HG03066 (cell line): ENCODE measurements around the gene INPP4B.

Experiments
- ATAC-seq: cut with Tn5 transposase; IDR thresholded peaks from one replicate; pipeline ENCODE4 v1.9.1; 2021; ENCODE audit warnings: low read depth; ENCODE audit not compliant: unreplicated experiment

Gene INPP4B

GRCh38 chr4:142126890-142127497 lies 719.1 kb downstream of the INPP4B start:
- peak; percentile 66 for ATAC-seq

DNA sequence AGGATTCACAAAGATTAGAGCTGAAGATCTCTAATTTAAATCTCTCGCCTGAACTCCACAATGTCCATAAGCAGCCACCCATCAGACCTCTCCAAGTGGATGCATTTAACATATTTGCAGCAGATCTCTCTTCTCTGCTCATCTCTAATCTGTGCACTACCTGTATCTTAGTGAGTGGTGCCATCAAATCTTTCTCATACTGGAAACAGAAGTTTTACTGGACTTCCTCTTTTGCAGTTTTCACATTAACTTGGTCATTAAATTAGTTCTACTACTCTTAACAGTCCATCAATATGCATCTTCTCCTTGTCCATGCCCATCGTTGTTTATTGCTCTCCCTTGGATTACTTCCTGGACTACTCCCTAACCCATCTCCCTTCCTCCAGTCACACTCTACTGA lies 721.2 kb downstream of the INPP4B start:
- no peak for ATAC-seq

GRCh38 chr4:142121448-142122350 lies 724.4 kb downstream of the INPP4B start:
- no peak for ATAC-seq

DNA sequence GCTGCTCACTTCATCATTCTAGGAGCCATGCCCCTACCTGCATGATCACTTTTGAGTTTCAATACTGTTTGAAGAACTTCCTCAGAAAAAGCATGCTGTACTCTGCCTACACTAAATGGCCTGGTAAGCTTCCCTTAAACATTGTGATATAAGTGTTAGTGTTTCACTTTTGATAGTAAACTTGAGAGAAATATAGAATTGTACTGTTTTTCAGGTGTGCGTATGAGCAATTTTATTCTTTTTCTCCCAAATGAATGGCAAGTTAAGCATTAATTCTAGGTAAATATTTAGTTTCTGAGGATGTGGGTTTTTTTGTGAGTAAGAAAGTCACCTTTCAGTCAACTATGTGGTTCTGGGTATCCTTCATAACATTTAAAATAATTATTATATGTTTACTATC lies 725.2 kb downstream of the INPP4B start:
- peak; percentile 60 for ATAC-seq

GRCh38 chr4:142112451-142112850 lies 733.6 kb downstream of the INPP4B start:
- no peak for ATAC-seq

GRCh38 chr4:142110136-142110535 lies 736.0 kb downstream of the INPP4B start:
- no peak for ATAC-seq

DNA sequence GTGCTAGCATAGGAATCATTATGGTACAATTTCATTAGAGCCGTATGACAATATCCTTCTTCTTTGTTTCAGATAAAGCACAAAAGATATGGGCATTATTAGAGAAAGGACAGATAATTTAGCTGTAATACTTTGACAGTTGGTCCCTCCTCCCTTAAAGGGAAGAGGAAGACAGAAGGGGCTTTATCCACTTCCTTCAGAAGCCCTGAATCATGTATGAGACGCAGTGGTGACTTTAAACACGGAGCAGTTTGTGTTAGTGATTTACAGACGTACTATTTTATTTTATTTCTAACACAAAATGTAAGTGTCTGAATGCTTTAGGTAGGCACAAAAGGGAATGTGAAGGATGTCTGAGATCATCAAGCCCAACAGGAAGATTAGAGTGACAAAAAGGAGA lies 742.1 kb downstream of the INPP4B start:
- no peak for ATAC-seq

GRCh38 chr4:142101401-142101800 lies 744.7 kb downstream of the INPP4B start:
- no peak for ATAC-seq

DNA sequence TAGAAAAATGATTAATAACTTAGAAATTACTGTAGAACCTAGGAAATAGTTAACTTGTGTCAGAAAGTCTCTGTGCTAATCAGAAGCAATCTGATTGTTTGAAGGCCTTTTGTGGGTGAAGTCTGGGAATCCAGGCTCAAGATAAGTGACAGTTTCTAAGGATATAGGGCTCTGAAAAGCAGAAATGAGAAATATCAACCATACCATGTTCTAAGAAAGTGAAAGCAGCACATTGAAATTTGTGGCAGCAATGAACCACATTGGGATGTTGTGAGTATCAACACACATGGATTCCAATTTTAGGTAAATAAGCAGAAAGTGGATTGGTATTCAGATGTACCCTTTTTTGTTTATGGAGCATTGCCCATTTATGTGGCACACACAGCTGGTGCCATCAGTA lies 745.2 kb downstream of the INPP4B start:
- no peak for ATAC-seq

GRCh38 chr4:142098900-142099545 lies 747.1 kb downstream of the INPP4B start:
- ATAC-seq: no peak

GRCh38 chr4:142098380-142098779 lies 747.7 kb downstream of the INPP4B start:
- ATAC-seq: no peak

DNA sequence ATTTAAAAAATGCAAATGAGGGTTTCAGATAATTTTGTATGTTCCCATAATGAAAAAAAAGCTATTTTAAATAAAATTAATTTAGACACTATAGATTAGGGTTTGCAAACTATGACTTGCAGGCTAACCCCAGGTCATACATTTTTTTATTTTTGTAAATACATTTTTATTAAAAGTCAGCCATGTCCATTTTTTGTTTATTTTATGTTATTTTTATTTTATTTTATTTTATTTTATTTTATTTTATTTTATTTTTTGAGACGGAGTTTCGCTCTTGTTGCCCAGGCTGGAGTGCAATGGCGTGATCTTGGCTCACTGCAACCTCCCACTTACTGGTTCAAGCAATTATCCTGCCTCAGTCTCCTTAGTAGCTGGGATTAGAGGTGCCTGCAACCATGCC lies 749.1 kb downstream of the INPP4B start:
- no peak for ATAC-seq

GRCh38 chr4:142095886-142096605 lies 750.1 kb downstream of the INPP4B start:
- no peak for ATAC-seq

DNA sequence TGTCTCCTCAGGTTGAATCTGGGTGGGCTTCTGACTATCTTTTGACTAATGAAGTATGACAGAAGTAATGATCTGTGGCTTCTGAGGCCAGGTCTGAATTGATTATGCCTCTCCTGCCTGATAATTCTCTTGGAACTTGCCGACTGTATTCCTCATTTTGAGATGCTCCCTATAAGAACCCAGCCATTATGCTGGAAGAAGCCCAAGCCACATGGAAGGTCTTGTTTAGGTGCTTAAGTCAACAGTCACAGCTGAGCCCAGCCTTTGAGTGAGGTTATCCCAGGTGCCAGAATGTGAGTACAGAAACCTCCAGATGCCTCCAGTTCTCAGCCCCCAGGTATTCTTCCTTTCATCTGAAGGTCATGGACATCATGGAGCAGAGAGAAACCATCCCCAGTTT lies 753.2 kb downstream of the INPP4B start:
- no peak for ATAC-seq

- ATAC-seq: no peak
Observed at GRCh38 chr4:142091691-142092182, 754.4 kb downstream of the INPP4B start.

DNA sequence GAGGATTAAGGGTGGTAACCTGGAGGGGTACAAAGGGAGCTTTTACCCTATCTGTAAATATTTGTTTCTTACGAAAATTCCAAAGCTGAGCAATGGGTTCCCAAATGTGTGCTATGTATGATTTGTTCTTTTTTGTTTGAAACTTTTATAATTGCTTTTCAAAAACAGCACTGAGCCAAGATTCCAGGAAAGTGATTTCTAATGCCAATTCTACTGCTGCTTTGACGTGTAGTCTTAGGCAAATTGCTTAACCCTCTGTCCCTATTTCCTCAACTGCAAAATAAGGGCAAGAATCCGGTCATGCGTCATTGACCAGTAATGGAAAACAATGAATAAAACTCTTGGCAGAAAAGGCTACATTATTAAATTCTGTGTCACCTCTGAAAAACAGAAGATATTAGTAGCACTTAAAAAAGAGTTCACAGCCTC lies 755.0 kb downstream of the INPP4B start:
- no peak for ATAC-seq

DNA sequence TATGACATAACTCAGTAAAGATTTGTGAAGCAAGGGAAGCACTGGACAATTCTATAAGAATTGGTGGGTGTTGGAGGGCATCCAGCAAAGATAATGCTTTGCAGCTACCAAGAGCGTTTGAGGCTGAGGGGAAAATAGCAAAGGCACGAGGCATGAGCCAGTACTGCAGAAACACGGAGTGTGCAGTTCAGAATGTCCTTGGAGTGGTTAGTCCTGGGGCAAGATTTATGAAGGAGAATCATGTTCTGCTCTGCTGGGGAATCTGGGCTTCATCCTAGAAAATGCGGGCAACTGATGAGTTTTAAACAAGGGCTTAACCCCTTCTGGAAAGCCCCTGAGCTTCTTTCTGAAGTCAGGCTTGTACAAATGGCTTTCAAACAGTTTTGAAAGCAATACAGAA lies 757.2 kb downstream of the INPP4B start:
- ATAC-seq: no peak

- no peak for ATAC-seq
Observed at GRCh38 chr4:142085513-142086292, 760.4 kb downstream of the INPP4B start.

DNA sequence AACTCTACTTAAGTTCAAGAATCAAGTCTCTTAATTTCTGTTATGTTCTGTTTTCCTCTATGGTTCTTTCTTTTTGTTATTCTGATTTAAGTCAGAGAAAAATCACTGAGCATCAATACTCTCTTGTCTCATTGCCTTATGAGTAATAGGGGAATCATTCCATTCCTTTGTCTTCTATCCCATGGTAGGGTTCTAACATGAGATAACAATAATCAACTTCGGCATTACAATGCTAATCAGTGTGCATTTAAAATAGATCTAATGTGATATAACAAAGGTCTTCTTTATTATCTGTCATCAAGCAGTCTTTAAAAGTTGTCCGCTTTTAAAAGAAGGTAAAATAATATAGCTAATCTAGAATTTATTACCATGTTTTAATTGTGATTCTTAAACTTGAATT lies 762.8 kb downstream of the INPP4B start:
- no peak for ATAC-seq

DNA sequence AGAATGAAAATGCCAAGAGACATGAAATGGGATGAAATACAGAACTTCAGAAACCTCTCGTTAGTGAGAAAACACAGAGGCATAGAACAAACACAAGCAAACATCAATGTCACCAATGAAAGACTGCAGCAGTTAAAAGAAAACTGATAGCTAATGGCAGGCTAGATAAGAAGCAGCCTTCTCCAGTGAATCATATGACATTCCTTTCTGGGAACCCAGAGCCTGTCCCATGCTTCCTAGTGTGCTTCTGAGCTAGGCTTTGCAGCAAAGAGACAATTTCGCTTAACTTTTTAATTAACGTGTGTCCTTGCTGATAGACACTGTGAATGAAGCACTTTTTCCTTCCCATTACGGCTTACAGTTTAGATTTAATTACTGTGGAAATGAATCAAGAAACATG lies 765.1 kb downstream of the INPP4B start:
- no peak for ATAC-seq
